HepG2 (cell line): ENCODE results near the gene CCDC57. TPM values are rescaled to one million over a fixed set of nuclear protein-coding genes. Genes with fewer than 3 reads are reported as not detected.

ENCODE experiments used
- ERF ChIP-seq: IDR thresholded peaks from 2 replicates; pipeline ENCODE4 v1.6.1; 2018; ENCODE audit warnings: missing biosample characterization, missing genetic modification reagents
- FOXA3 ChIP-seq: IDR thresholded peaks from 2 replicates; pipeline ENCODE4 v1.6.1; 2016; ENCODE audit warnings: missing genetic modification reagents, missing compliant biosample characterization
- HMG20A ChIP-seq: IDR thresholded peaks from 2 replicates; pipeline ENCODE4 v1.6.1; 2016; ENCODE audit warnings: borderline replicate concordance
- HMGA1 ChIP-seq: sonication (generic); formaldehyde crosslinking; conservative IDR thresholded peaks from 2 replicates; pipeline ENCODE4 v1.4.0; 2020; ENCODE audit warnings: missing genetic modification reagents
- HNRNPLL ChIP-seq: fragments of 200-400 bp; formaldehyde crosslinking; IDR thresholded peaks from 2 replicates; pipeline ENCODE4 v1.6.1; 2017; ENCODE audit warnings: mild to moderate bottlenecking, low read depth, low read length; ENCODE audit not compliant: poor library complexity, severe bottlenecking
- IRF2 ChIP-seq: IDR thresholded peaks from 2 replicates; pipeline ENCODE4 v1.6.1; 2018; ENCODE audit warnings: missing genetic modification reagents, missing compliant biosample characterization
- JUN ChIP-seq: sonication (generic); formaldehyde crosslinking; IDR thresholded peaks from 2 replicates; pipeline ENCODE4 v1.4.0; 2020; ENCODE audit warnings: mild to moderate bottlenecking, missing genetic modification reagents
- KDM2A ChIP-seq: sonication (generic); formaldehyde crosslinking; IDR thresholded peaks from 2 replicates; pipeline ENCODE4 v1.4.0; 2020; ENCODE audit warnings: low read depth, missing genetic modification reagents, borderline replicate concordance
- MEIS1 ChIP-seq: sonication (generic); formaldehyde crosslinking; IDR thresholded peaks from 2 replicates; pipeline ENCODE4 v1.9.0; 2021; ENCODE audit warnings: mild to moderate bottlenecking, missing genetic modification reagents, moderate library complexity, borderline replicate concordance
- NFIC ChIP-seq: IDR thresholded peaks from 2 replicates; pipeline ENCODE4 v1.6.1; 2012; ENCODE audit warnings: mild to moderate bottlenecking, low read length, inconsistent platforms
- POLR2A ChIP-seq, 2 experiments: IDR thresholded peaks; 2 replicates each; pipeline ENCODE4 v1.6.1; 2011; ENCODE audit warnings: low read depth in 2 of 2, low read length in 2 of 2, mild to moderate bottlenecking in 1 of 2, moderate library complexity in 1 of 2; ENCODE audit not compliant: insufficient read depth in 1 of 2
- REL ChIP-seq: sonication (generic); formaldehyde crosslinking; conservative IDR thresholded peaks from 2 replicates; pipeline ENCODE4 v1.8.0; 2022; ENCODE audit warnings: mild to moderate bottlenecking, missing genetic modification reagents, moderate library complexity
- SP140L ChIP-seq: sonication (generic); formaldehyde crosslinking; IDR thresholded peaks from 2 replicates; pipeline ENCODE4 v1.4.0; 2020; ENCODE audit warnings: missing genetic modification reagents, borderline replicate concordance
- ZNF232 ChIP-seq: sonication (generic); formaldehyde crosslinking; IDR thresholded peaks from 2 replicates; pipeline ENCODE4 v1.4.0; 2020; ENCODE audit warnings: missing genetic modification reagents, borderline replicate concordance
- ZNF564 ChIP-seq: sonication (generic); formaldehyde crosslinking; IDR thresholded peaks from 2 replicates; pipeline ENCODE4 v1.8.1; 2023; ENCODE audit warnings: mild to moderate bottlenecking, missing genetic modification reagents
- ZSCAN21 ChIP-seq: sonication (generic); formaldehyde crosslinking; IDR thresholded peaks from 2 replicates; pipeline ENCODE4 v1.8.0; 2022; ENCODE audit warnings: mild to moderate bottlenecking, missing genetic modification reagents, moderate library complexity, borderline replicate concordance
- polyA plus RNA-seq, 8 experiments: library from polyadenylated mRNA; depleted of rRNA in 3 of 8; stranded (reverse) in 7 of 8; unstranded in 1 of 8; fragments of >200 nt; fragmentation: Illumina TruSeq in 4 of 8; extraction: Trizol in 4 of 8; gene quantifications; 2 replicates each; pipeline versions ENCODE4 v1.2.1 to v1.2.3, GENCODE V29; 2011 to 2016; ENCODE audit warnings: low read depth in 4 of 8, missing spikeins in 1 of 8, mixed read lengths in 1 of 8; ENCODE audit not compliant: insufficient read depth in 1 of 8
- total RNA-seq, 5 experiments: library from RNA; depleted of rRNA; stranded (reverse); fragments of >200 nt; fragmentation: Illumina TruSeq; extraction: Trizol; gene quantifications; 2 replicates each; pipeline ENCODE4 v1.2.3, GENCODE V29; 2016; ENCODE audit warnings: low read depth in 1 of 5
- TF ChIP-seq, protein P1 (sequence below): sonication (generic); formaldehyde crosslinking; IDR thresholded peaks from 2 replicates; pipeline ENCODE4; 2020; ENCODE audit warnings: missing genetic modification reagents, mild to moderate bottlenecking, borderline replicate concordance
- TF ChIP-seq, protein P2 (sequence below): sonication (generic); formaldehyde crosslinking; IDR thresholded peaks from 2 replicates; pipeline ENCODE4 v1.4.0; 2020; ENCODE audit warnings: mild to moderate bottlenecking, missing genetic modification reagents
- TF ChIP-seq, protein P3 (sequence below): sonication (generic); formaldehyde crosslinking; IDR thresholded peaks from 2 replicates; pipeline ENCODE4 v1.4.0; 2020; ENCODE audit warnings: missing genetic modification reagents

CCDC57 gene
- total and polyA plus RNA-seq, 2 of the 13 experiments (the other 11 are each of a cell fraction or from before 2014, with no cell fraction given), result 59.3 to 59.9 TPM

DNA sequence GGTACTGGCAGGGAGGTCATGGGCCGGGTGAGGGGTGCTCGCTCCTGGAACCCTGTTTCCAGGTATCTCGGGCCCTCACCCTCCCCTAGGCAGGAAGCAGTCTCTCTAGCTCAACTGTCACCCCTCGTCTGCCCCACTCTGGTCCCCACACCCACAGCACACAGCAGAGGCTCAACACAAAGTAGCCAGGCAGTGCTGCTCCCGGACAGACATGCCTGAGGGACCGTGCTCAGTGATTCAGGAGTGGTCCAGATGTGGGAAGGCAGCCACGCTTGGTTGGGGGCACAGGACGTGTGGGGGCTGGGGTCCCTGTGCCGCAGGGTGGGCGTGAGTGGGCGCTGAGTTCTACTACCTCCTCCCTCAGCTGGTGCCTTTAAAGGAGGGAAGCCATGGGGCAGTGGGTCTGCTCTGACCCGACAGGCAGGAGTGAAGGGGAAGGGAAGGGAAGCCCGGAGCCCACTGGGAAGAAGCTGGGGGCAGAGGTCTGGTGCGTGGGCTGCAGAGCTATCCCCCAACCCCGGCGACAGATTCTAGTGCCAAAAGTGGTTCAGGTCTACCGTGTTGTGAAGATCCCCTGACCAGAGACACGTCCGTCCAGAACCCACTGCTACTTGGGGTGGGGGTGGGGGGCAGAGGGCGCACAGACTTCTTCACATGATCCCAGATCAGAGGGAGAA is 28.0 kb upstream of the CCDC57 start (continued):
- TF ChIP-seq, protein P1, sequence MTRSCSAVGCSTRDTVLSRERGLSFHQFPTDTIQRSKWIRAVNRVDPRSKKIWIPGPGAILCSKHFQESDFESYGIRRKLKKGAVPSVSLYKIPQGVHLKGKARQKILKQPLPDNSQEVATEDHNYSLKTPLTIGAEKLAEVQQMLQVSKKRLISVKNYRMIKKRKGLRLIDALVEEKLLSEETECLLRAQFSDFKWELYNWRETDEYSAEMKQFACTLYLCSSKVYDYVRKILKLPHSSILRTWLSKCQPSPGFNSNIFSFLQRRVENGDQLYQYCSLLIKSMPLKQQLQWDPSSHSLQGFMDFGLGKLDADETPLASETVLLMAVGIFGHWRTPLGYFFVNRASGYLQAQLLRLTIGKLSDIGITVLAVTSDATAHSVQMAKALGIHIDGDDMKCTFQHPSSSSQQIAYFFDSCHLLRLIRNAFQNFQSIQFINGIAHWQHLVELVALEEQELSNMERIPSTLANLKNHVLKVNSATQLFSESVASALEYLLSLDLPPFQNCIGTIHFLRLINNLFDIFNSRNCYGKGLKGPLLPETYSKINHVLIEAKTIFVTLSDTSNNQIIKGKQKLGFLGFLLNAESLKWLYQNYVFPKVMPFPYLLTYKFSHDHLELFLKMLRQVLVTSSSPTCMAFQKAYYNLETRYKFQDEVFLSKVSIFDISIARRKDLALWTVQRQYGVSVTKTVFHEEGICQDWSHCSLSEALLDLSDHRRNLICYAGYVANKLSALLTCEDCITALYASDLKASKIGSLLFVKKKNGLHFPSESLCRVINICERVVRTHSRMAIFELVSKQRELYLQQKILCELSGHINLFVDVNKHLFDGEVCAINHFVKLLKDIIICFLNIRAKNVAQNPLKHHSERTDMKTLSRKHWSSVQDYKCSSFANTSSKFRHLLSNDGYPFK (CRISPR knock-in tag), result no peak; the same call in 1 of the 2 replicates
- no peak for TF ChIP-seq IRF2 (CRISPR knock-in tag)
- TF ChIP-seq, protein P2, sequence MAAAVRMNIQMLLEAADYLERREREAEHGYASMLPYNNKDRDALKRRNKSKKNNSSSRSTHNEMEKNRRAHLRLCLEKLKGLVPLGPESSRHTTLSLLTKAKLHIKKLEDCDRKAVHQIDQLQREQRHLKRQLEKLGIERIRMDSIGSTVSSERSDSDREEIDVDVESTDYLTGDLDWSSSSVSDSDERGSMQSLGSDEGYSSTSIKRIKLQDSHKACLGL, result peak; percentile 61; the same call in 1 of the 2 replicates
- TF ChIP-seq ERF, result no peak
- TF ChIP-seq POLR2A (IDR thresholded peaks at IDR 0.05; ENCODE audit: insufficient read depth in 1 of 2, low read depth in 2 of 2, low read length in 2 of 2), result no peak
- TF ChIP-seq SP140L (CRISPR knock-in tag), result no peak
- peak; percentile 13; the same call in 1 of the 2 replicates for TF ChIP-seq FOXA3 (CRISPR knock-in tag)
- TF ChIP-seq MEIS1 (CRISPR knock-in tag), result peak; percentile 85; the same call in 1 of the 2 replicates
- TF ChIP-seq HNRNPLL, result no peak
- TF ChIP-seq ZNF564, result peak; percentile 80
- TF ChIP-seq HMG20A (CRISPR knock-in tag), result no peak
- no peak for TF ChIP-seq ZNF232 (CRISPR knock-in tag)
- TF ChIP-seq NFIC, result no peak
- TF ChIP-seq ZSCAN21 (CRISPR knock-in tag), result peak; percentile 19; the same call in 1 of the 2 replicates
- no peak for TF ChIP-seq KDM2A (CRISPR knock-in tag)
- TF ChIP-seq, protein P3, sequence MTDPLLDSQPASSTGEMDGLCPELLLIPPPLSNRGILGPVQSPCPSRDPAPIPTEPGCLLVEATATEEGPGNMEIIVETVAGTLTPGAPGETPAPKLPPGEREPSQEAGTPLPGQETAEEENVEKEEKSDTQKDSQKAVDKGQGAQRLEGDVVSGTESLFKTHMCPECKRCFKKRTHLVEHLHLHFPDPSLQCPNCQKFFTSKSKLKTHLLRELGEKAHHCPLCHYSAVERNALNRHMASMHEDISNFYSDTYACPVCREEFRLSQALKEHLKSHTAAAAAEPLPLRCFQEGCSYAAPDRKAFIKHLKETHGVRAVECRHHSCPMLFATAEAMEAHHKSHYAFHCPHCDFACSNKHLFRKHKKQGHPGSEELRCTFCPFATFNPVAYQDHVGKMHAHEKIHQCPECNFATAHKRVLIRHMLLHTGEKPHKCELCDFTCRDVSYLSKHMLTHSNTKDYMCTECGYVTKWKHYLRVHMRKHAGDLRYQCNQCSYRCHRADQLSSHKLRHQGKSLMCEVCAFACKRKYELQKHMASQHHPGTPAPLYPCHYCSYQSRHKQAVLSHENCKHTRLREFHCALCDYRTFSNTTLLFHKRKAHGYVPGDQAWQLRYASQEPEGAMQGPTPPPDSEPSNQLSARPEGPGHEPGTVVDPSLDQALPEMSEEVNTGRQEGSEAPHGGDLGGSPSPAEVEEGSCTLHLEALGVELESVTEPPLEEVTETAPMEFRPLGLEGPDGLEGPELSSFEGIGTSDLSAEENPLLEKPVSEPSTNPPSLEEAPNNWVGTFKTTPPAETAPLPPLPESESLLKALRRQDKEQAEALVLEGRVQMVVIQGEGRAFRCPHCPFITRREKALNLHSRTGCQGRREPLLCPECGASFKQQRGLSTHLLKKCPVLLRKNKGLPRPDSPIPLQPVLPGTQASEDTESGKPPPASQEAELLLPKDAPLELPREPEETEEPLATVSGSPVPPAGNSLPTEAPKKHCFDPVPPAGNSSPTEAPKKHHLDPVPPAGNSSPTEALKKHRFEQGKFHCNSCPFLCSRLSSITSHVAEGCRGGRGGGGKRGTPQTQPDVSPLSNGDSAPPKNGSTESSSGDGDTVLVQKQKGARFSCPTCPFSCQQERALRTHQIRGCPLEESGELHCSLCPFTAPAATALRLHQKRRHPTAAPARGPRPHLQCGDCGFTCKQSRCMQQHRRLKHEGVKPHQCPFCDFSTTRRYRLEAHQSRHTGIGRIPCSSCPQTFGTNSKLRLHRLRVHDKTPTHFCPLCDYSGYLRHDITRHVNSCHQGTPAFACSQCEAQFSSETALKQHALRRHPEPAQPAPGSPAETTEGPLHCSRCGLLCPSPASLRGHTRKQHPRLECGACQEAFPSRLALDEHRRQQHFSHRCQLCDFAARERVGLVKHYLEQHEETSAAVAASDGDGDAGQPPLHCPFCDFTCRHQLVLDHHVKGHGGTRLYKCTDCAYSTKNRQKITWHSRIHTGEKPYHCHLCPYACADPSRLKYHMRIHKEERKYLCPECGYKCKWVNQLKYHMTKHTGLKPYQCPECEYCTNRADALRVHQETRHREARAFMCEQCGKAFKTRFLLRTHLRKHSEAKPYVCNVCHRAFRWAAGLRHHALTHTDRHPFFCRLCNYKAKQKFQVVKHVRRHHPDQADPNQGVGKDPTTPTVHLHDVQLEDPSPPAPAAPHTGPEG (CRISPR knock-in tag), result no peak
- TF ChIP-seq JUN (CRISPR knock-in tag), result no peak
- TF ChIP-seq HMGA1, result no peak
- peak; percentile 27; the same call in 1 of the 2 replicates for TF ChIP-seq REL (CRISPR knock-in tag)
